HG03280 (cell line): Measurements from ENCODE around the gene DLK2.
"Not testable (repeated sequence)": the region's sequence is repeated elsewhere in the genome, so short reads cannot be mapped to it uniquely, and the experiment has no call there.

Experiments used
- ATAC-seq: cut with Tn5 transposase; IDR thresholded peaks from one replicate; pipeline ENCODE4 v1.9.1; 2021; ENCODE audit warnings: mild to moderate bottlenecking, moderate library complexity; ENCODE audit not compliant: unreplicated experiment

Gene DLK2, protein sequence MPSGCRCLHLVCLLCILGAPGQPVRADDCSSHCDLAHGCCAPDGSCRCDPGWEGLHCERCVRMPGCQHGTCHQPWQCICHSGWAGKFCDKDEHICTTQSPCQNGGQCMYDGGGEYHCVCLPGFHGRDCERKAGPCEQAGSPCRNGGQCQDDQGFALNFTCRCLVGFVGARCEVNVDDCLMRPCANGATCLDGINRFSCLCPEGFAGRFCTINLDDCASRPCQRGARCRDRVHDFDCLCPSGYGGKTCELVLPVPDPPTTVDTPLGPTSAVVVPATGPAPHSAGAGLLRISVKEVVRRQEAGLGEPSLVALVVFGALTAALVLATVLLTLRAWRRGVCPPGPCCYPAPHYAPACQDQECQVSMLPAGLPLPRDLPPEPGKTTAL

GRCh38 chr6:43455531-43456428 lies at the start of gene DLK2:
Gene DLK2 (minus strand): TSS chr6:43455548. CDS start chr6:43454825, 723 bp downstream.
- ATAC-seq, result peak; percentile 17

GRCh38 chr6:43503443-43503842 lies 48.1 kb upstream of the DLK2 start:
- ATAC-seq, result no peak

DNA sequence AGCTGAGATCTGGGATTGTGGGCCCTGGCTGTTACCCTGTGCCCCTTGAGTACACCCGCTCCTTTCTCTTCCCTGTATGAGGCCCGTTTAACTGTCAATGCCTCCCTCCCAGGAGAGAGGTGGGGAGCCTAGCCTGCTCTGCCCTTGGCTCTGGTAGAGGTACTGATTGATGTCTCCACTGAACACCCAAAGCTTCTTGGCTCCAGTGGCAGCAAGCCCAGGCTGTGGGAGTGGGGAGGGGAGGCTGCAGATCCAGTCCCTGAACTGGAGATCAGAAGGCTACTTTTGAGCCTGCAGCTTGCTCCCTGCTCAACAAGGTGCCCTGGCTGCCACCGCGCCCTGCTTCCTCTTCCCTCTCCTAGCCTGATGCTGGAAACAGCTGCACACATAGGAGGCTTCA lies 47.3 kb upstream of the DLK2 start:
- no peak for ATAC-seq

GRCh38 chr6:43500921-43501320 lies 45.6 kb upstream of the DLK2 start:
- ATAC-seq, result no peak

DNA sequence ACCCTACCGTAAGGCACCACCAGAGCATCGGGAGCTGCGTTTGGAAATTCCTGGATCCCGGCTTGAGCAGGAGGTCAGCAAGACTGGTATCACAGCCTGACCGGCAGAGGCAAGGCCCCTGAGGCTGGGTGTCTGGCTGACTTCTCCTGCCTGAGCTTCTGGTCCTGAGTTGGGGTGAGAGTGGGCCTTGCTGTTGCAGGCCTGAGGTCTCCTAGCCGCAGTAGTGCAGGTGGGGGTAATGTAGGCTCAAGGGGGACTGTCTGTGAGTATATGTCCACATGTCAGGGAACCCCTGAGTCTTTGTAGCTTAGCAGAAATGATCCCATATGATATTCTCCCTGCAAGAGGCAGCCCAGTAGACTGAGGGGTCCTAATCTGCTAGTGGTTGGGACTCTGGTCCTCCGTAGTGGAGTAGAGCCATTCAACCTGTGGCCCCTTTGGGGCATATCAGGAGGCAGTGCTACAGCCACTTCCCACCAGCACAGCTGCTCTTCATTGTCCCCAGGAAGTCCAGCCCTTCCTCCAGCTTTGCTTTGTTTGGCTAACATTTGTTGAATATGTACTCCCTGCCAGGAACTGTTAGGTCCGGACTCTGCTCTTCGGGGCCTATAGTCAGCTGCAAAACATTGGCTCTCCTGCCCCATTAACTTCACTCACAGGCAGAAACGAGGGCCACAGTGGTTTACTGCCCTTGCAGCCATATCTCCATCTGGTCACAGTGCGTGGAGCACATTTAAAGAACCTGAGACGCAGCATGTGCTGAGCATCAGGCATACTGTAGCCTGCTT lies 43.9 kb upstream of the DLK2 start:
- ATAC-seq, result no peak

DNA sequence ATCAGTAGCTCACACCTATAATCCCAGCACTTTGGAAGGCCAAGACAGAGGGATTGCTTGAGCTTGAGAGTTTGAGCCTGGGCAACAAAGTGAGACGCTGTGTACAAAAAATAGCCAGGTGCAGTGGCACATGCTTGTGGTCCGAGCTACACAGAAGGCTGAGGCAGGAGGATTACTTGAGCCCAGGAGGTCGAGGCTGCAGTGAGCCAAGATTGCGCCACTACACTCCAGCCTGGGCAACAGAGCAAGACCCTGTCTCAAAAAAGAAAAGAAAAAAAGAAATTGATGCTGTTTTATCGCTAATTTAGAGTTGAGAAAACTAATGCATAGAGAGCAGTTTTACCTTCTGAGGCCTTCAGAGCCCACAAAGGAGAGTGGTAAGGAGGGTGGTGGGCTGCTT lies 42.9 kb upstream of the DLK2 start:
- ATAC-seq, result not testable (repeated sequence)

- ATAC-seq, result no peak
Measured at GRCh38 chr6:43497689-43498088, 42.3 kb upstream of the DLK2 start.

- no peak for ATAC-seq
Measured at GRCh38 chr6:43497129-43497396, 41.7 kb upstream of the DLK2 start.

DNA sequence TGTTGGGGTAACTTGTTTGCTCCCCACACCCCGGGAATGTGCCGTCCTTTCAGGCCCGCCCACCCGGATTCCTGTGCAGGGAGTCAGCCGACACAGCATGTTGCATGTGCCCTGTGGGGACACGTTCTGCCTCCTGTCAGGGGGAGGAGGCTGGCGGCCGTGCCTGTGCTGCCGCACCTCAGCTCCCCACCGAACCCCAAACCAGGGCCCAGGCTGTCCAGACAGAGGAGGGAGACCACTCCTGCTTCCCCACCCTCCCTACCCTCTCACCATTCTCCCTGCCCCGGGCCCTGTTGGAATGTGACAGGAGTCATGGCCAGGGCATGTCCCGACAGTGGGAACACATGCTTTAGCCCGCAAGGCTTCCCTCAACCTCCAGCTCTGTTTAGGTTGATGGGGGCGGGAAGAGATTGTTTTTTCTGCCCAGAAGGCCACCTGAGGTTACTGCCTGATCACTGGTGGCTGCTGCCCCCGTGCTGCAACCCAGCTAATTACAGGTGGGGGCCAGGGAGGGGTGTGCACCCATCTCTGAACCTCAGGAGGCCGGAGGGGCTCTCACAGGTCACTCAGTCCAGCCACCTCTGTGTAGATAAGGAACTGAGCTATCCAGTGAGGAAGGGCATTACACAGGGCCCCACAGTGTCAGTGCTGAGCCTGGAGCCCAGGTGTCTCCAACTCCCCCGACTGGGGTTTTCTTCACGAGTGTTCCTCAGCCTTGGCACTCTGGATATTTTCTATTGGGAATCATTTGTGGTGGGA lies 41.2 kb upstream of the DLK2 start:
- no peak for ATAC-seq

- no peak for ATAC-seq
Measured at GRCh38 chr6:43495409-43495941, 40.1 kb upstream of the DLK2 start.

- no peak for ATAC-seq
Measured at GRCh38 chr6:43494766-43495165, 39.4 kb upstream of the DLK2 start.

DNA sequence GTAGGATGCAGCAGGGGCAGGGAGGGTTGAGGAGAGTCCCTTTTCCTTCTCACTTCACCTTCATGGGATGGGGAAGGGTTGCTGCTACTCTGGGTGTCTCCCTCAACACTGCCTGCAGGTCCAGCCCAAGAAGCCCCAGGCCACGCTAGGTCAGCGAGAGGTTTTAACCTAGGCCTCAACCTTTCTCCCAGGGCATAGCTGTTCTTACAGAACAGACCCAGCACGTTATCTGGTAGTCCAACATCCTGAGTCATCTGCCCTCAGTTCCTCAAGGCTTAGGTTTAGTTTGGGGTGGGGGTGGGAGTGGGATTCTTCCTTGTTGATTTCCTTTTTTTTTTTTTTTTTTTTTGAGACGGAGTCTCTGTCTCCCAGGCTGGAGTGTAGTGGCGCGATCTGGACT lies 39.0 kb upstream of the DLK2 start:
- ATAC-seq, result no peak

DNA sequence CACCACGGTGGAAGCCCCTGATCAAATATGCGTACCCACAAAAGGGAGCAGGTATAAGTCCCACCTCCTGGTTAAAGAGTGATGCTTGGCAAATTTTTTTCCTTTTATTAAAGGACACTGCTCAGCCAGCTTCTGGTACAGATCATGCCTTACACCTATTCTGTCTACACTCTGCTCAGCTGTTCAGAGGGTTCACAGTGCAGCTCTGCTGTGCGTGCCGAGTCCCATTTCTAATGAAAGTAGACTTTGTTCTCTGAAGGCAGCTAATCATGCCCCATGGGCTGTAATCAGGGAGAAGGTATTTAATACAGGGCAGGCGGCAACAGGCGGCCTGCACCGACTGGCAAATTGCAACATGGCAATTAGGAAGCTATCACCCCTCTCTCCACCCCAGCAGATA lies 38.5 kb upstream of the DLK2 start:
- no peak for ATAC-seq

DNA sequence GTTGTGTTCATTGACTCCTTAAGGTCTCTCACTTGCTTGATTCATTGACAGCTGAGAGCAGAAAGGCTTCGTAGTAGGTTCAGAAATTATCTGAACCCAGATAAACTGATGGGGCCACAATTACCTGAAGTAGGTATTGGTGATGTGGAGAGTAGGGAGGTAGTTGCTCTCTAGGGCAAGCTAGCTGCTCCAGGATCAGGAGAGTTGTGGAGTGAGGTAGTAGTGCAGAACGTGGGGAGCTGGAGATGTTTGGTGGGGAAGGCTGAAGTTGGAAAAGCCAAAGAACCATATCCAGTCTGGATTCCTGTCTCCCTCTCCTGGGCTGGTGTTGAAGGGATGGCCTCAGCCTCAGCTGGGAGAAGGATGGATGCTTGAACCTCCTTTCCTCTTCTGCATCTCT lies 37.9 kb upstream of the DLK2 start:
- ATAC-seq, result no peak

DNA sequence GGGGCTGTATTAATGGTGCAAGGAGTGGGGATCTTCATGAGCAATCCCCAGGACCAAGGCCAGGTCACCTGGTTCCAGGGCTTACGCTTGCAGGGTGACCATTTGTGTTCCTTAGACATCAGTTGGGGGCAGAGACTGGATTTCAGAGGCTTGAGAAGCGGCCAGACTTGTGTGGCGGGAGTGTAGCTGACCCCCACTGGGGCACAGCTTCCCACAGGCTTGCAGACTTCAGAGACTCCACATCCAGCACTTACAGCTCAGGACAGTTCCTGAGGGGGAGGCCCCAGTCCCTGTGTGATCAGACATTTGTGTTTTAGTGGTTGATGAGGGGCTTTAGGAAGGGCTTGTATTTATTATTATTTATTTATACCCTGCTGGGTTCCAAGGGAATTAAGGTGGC lies 37.3 kb upstream of the DLK2 start:
- ATAC-seq, result no peak

DNA sequence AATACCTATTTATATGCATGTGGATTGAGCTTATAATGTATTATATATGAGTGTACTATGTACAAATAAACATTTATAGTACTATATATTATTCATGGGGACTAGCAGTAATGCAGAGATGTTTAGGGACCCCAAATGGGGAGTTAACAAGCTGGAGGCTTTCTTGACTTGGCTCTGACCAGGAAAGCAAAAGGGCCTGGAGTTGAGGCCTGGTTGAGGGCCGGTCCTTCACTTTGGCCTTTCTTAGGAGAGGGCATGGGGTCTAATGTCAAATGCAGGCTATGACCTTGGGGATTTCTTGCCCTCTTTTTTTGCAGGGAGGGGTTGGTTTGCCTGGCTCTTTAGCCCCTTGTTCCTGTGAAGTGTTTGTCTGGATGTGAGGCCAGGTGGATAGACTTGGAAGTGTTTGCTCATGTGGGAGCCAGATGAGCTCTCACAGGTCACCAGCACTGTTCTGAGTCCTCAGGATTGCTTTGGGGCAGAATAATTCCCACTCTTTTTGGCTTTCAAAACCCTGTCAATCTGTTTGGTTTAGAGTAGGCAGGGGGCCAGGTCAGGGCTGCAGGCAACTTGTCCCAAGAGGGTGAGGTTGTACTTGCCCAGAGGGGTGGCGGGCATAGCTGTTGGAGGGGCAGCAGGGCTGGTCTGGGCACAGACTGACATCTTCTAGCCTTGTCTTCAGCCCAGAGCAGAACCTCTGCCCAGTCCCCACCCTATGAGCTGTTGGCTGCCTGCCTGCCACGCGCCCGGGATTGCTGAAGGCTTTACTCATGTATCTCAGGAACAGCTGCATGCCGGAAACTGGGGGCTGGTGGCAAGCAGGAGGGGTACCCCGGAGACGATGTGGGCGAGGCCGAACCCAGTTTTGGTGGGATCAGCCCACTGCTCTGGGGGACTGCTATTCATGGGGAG lies 36.7 kb upstream of the DLK2 start:
- no peak for ATAC-seq

DNA sequence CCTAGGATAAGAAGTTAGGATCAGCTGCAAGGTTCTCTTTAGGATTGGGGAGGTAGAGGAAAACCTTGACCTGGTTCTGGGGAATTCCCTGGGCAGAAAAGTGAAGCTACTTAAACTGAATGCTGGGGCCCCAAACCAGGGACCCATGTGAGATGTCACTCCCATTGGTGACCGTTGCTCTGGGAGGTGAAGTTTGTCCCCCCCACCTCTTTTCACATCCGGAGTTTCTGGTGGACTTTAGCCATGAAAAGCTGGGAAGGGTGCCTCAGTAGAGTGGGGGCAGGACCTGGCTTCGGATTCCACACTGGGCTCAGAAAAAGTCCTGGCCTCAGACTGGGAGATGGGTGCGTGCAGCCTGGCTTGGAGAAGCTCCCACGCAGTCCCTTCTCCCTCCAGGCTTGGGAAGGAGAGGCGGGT lies 35.2 kb upstream of the DLK2 start:
- ATAC-seq, result no peak

DNA sequence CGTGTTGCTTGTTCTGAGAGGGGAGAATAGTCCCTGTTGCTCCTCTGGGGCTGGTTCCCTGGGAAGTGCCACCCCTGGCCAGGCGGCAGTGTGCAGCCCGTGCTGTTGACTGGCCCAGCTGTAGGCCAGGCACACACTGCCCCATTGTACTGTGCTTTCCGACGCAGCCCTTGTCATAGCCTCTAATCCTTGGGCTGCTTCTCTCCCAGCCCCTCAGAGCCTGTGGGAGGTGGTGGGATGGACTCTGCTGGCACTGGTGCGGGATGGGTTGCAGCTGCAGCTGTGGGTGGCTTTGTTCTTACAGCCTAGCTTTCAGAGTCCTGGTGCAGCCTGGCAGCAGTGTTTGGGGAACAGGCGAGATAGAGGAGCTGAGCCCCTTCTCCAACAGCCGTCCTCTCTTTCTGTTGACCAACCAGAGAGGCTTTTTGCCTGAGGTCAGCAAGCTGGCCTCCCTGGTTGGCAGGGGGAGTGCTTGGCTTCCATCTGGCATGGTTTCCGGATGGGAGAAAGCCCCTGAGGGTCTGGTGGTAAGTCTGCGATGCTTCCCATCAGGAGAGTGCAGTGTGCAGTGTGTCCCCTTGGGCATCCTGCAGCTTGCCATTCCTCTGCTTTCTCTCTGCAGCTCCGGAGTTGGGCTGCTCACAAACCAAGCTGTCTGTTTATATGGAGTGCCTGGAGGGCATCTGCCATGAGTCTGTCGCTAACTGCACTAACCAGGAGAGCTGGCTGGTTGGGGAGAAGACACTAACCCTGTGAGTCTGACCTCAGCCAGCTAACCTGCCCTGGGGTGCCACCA lies 34.1 kb upstream of the DLK2 start:
- no peak for ATAC-seq
